ENCODE results near the gene CMA1. TPM values are rescaled to one million over a fixed set of nuclear protein-coding genes. Genes with fewer than 3 reads are reported as not detected.

Gene CMA1
- total RNA-seq, 1 donor from 2014 or later: not detected

DNA sequence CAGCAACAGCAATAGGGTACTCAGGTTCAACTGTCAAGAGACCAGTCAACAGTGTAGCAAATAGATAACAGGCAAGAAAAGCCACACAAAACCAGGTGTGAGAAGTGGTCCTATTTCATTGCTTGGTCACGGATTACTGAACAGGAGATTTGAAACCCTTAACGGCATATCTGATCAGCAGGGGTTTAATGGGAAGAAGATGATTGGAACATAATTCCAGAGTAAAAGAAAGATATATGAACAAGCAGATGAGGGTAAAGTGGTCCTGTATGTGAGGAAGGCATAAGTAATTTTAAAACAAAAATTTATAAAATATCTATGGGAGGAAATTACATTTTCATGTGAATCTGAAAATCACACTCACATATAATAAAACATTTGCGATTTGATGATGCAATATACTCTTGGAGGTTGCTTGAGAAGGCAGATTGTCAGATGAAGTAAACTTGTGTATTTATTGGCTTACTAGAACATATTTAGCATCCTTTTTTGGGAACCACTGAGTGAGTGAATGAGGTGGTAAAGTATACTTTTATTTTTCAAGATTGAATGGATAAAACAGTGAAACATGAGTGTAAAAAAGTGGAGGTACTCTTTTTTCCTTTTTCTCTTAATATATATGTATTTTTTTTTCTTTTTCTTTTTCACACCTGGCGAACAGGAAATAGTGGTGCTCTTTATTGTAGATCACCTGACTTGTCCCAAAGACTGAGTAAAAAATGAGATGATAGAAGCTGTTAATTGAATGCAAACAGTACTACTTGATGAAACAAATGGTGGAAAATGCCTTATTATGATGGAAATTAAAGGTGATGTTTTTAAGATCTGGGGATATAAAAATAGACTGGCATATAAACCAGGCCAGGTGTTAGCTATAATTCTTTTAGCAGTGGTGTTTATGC is 43.9 kb downstream of the CMA1 start:
- TF ChIP-seq POLR2AphosphoS5 (IDR thresholded peaks at IDR 0.05; ENCODE audit: insufficient read depth in 1 of 2, low read depth in 1 of 2): no peak
- TF ChIP-seq POLR2A (IDR thresholded peaks at IDR 0.05): no peak
- TF ChIP-seq, protein P1, sequence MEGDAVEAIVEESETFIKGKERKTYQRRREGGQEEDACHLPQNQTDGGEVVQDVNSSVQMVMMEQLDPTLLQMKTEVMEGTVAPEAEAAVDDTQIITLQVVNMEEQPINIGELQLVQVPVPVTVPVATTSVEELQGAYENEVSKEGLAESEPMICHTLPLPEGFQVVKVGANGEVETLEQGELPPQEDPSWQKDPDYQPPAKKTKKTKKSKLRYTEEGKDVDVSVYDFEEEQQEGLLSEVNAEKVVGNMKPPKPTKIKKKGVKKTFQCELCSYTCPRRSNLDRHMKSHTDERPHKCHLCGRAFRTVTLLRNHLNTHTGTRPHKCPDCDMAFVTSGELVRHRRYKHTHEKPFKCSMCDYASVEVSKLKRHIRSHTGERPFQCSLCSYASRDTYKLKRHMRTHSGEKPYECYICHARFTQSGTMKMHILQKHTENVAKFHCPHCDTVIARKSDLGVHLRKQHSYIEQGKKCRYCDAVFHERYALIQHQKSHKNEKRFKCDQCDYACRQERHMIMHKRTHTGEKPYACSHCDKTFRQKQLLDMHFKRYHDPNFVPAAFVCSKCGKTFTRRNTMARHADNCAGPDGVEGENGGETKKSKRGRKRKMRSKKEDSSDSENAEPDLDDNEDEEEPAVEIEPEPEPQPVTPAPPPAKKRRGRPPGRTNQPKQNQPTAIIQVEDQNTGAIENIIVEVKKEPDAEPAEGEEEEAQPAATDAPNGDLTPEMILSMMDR (IDR thresholded peaks at IDR 0.05): no peak
- no peaks in the 10 kb centered on the region for H3K9me3 ChIP-seq
- H3K36me3 ChIP-seq: no peaks in the 10 kb centered on the region
- intact Hi-C loops (cut with DNase I): no loop called here
- no peaks in the 10 kb centered on the region for H3K4me1 ChIP-seq
- H3K27ac ChIP-seq: no peak overlapping the region
- H3K27me3 ChIP-seq: no peaks in the 10 kb centered on the region
- H3K4me3 ChIP-seq: no peak overlapping the region
- DNase-seq (ENCODE audit: extremely low spot score in 2 of 2): no peak

DNA sequence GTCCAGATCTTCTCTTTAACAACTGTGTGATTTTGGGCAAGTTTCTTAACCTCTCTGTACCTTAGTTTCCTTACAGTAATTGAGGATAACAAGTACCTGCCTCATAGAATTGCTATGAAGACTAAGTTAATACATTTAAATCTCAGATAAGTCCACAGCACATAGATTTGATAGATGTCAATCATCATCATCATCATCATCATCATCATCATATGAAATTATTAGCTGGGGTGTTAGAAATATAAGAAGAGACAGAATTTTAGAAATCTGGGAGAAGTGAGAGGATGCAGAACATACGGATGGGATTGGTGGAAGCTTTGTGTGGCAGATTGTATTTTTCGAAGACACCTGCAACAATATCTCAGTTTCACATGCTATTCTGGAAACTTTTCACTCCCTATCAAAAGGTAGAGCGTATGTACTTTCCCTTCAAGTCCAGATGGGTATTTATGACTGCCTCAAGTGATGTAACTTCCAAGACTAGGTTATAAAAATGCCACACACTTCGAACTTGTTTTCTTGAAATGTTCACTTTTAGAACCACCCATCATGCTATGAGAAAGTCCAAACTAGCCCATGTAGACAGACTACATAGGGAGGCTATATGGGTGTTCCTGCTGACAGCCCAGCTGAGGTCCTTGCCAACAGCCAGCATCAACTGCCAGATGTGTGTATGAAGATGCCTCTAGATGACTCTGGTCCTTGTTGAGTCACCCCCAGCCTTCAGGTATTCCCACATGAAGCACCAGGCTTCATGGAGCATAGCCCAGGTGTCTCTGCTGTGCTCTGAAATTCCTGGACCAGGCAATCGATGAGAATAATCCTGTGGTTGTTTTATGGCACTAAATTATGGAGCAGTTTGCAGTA is 44.8 kb downstream of the CMA1 start:
- Histone ChIP-seq H3K36me3 (no peaks in the 10 kb centered on the region), H3K27ac (no peak overlapping the region), H3K27me3 (no peaks in the 10 kb centered on the region), H3K9me3 (no peaks in the 10 kb centered on the region), H3K4me1 (no peaks in the 10 kb centered on the region), H3K4me3 (no peak overlapping the region)
- DNase-seq (ENCODE audit: extremely low spot score in 2 of 2): no peak
- no peak for TF ChIP-seq POLR2AphosphoS5 (IDR thresholded peaks at IDR 0.05; ENCODE audit: insufficient read depth in 1 of 2, low read depth in 1 of 2)
- TF ChIP-seq, protein P1 (IDR thresholded peaks at IDR 0.05): no peak
- intact Hi-C loops (cut with DNase I): no loop called here

DNA sequence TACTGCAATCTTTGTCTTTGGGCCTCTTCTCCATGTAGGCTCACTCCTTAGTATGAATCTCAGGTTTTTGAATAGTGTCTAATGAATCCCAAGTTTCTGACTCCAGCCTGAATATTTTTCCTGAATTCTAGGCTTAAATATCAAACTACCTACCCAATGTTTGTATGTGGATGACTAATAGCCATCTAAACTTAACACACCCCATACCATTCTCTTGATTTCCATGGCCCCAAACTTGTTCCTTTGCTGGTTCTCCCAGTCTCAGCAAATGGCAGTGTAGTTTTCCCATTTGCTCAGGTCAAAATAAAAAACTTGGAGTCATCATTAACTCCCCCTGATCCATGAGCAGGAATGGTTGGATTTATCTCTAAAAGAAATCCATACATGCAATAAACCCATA is 46.7 kb downstream of the CMA1 start:
- H3K4me1 ChIP-seq: no peaks in the 10 kb centered on the region
- intact Hi-C loops (cut with DNase I): no loop called here
- no peaks in the 10 kb centered on the region for H3K36me3 ChIP-seq
- no peaks in the 10 kb centered on the region for H3K27me3 ChIP-seq
- H3K9me3 ChIP-seq: no peaks in the 10 kb centered on the region
- no peak for DNase-seq (ENCODE audit: extremely low spot score in 2 of 2)
- no peak for TF ChIP-seq POLR2AphosphoS5 (IDR thresholded peaks at IDR 0.05; ENCODE audit: insufficient read depth in 1 of 2, low read depth in 1 of 2)
- TF ChIP-seq POLR2A (IDR thresholded peaks at IDR 0.05): no peak
- TF ChIP-seq, protein P1 (IDR thresholded peaks at IDR 0.05): no peak
- H3K27ac ChIP-seq: no peak overlapping the region
- no peak overlapping the region for H3K4me3 ChIP-seq

DNA sequence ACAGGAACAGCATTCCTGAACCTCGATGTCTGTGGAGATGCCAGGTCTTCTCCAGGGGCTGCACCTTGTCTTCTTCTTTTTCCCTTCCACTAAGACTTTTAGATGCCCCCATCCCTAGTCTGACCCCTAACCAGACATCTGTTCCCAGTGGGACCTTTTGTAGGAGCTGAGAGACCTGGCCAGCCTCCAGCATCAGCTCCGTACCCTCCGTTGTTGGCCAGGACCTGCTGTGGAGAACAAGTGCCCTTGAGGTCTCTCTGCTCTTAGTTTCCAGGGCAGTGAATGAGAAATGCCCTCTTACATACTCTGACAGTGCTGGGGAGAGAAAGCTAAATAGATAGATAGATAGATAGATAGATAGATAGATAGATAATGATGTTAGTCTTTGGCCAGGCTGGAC is 48.7 kb downstream of the CMA1 start:
- intact Hi-C loops (cut with DNase I): no loop called here
- Histone ChIP-seq H3K9me3 (no peaks in the 10 kb centered on the region), H3K4me3 (no peak overlapping the region), H3K4me1 (no peaks in the 10 kb centered on the region), H3K36me3 (no peaks in the 10 kb centered on the region), H3K27me3 (no peaks in the 10 kb centered on the region), H3K27ac (no peak overlapping the region)
- no peak for TF ChIP-seq POLR2A (IDR thresholded peaks at IDR 0.05)
- no peak for DNase-seq (ENCODE audit: extremely low spot score in 2 of 2)

DNA sequence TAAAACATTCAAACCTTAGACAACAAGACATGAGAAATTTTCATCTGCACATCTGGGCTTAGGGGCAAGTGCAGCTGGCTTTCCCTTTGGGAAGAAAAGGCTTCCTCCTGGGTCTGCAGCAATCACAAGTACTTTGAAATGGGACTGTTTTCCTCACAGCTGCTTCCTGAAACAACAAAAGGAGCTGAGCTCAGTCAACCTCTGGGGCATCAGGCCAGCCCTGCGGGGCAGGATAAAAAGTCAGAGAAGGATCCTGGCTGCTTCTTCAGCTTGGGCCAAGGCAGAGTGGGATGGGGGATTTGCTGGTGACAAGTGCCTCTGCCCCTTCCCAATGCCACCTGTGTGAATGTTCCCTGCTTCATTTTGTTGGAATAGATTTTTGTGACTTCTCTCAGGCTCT is 49.3 kb downstream of the CMA1 start:
- no peaks in the 10 kb centered on the region for H3K36me3 ChIP-seq
- no peaks in the 10 kb centered on the region for H3K27me3 ChIP-seq
- no peak overlapping the region for H3K27ac ChIP-seq
- H3K4me1 ChIP-seq: no peaks in the 10 kb centered on the region
- H3K9me3 ChIP-seq: no peaks in the 10 kb centered on the region
- DNase-seq (ENCODE audit: extremely low spot score in 2 of 2): no peak
- TF ChIP-seq POLR2A (IDR thresholded peaks at IDR 0.05): no peak
- intact Hi-C loops (cut with DNase I): no loop called here
- no peak overlapping the region for H3K4me3 ChIP-seq

Measured in vagina (tissue), 2 donors.